Right lobe of liver (tissue), 6 donors: ENCODE measurements around the gene DRAXIN. TPM values are rescaled to one million over a fixed set of nuclear protein-coding genes. Genes with fewer than 3 reads are reported as not detected.

Source experiments
- ATAC-seq, 4 donors: fragments of 200-7000 bp; cut with Tn5 transposase; one replicate each; pipeline ENCODE4 v1.9.1; 2020; ENCODE audit warnings: mild to moderate bottlenecking in 4 of 4, moderate library complexity in 4 of 4
- DNase-seq, 3 donors: peaks; one replicate each; pipeline ENCODE4 v3.0.0-alpha.2; 2020
- H3K27ac ChIP-seq, 3 donors: fragments of 200-600 bp; one replicate each; pipeline ENCODE4 v1.8.0; 2022
- H3K27me3 ChIP-seq, 2 donors: fragments of 200-600 bp; one replicate each; pipeline ENCODE4 v1.8.0; 2022
- H3K36me3 ChIP-seq, 4 donors: fragments of 200-600 bp; sonication (generic) in 1 of 4; one replicate each; pipeline versions ENCODE4 v1.5.1 to v1.8.0; 2017 to 2022; ENCODE audit warnings: control low read depth in 1 of 4
- H3K4me1 ChIP-seq, 4 donors: fragments of 200-600 bp; sonication (generic) in 1 of 4; one replicate each; pipeline versions ENCODE4 v1.5.1 to v1.8.0; 2017 to 2022; ENCODE audit warnings: control low read depth in 1 of 4
- H3K4me3 ChIP-seq, 3 donors: fragments of 200-600 bp; one replicate each; pipeline ENCODE4 v1.8.0; 2022
- H3K9me3 ChIP-seq, 4 donors: fragments of 200-600 bp; sonication (generic) in 1 of 4; one replicate each; pipeline versions ENCODE4 v1.5.1 to v1.8.0; 2017 to 2022; ENCODE audit warnings: control low read depth in 1 of 4
- POLR2A ChIP-seq: fragments of 450-650 bp; IDR thresholded peaks from one replicate; pipeline ENCODE4 v1.6.1; 2017; ENCODE audit warnings: antibody characterized with exemption, mild to moderate bottlenecking
- WGBS: methylation state at CpG from one replicate; pipeline ENCODE4 v1.1.6; 2018; ENCODE audit warnings: low coverage, low lambda C conversion rate; ENCODE audit not compliant: insufficient coverage; ENCODE audit errors: missing lambda C conversion rate; 5-methylcytosine and 5-hydroxymethylcytosine counted together
- intact Hi-C, 2 donors: fragments of 100-400 bp; cut with DNase I; formaldehyde crosslinking; loops; one replicate each; pipeline versions ENCODE4 v1.11.2 to v1.14.1; 2022
- total RNA-seq, 6 experiments: library from RNA; depleted of rRNA in 2 of 6; stranded (reverse); fragments of >200 nt in 2 of 6; fragmentation: NEBNext Ultra II Directional in 3 of 6; extraction: Animal tissue kit (Norgen Biotek cat#: 25700) in 3 of 6; gene quantifications; one replicate each; pipeline versions ENCODE4 v1.1.0 to v1.2.4, GENCODE V29; 2016 to 2023
- TF ChIP-seq, protein P1 (sequence below), 4 donors: fragments of 200-600 bp in 3 of 4; fragments of 450-650 bp in 1 of 4; IDR thresholded peaks; one replicate each; pipeline versions ENCODE4 v1.5.1 to v1.8.0; 2016 to 2022; ENCODE audit warnings: antibody characterized with exemption in 4 of 4, mild to moderate bottlenecking in 2 of 4
- donor health status: DM: no; HTN: yes; CAD: no.
- donor health status: DM: no; HTN: no; CAD: no.
- donor health status: DM: no; HTN: no; CAD: no.
- donor health status: DM: no; HTN: yes; CAD: no.
- donor health status: DM: no; HTN: yes; CAD: no.

The DRAXIN gene
- total RNA-seq, 6 experiments from 2014 or later = not detected

DNA sequence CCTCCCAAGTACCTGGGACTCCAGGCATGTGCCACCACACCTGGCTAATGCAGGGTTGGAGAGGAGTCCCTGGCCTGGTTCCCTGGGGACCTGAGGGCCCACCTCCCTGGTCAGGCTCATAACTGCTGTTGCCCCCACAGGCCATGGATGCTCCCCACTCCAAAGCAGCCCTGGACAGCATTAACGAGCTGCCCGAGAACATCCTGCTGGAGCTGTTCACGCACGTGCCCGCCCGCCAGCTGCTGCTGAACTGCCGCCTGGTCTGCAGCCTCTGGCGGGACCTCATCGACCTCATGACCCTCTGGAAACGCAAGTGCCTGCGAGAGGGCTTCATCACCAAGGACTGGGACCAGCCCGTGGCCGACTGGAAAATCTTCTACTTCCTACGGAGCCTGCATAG, 23.0 kb upstream of the DRAXIN start:
- no peak for TF ChIP-seq POLR2A
- TF ChIP-seq, protein P1, sequence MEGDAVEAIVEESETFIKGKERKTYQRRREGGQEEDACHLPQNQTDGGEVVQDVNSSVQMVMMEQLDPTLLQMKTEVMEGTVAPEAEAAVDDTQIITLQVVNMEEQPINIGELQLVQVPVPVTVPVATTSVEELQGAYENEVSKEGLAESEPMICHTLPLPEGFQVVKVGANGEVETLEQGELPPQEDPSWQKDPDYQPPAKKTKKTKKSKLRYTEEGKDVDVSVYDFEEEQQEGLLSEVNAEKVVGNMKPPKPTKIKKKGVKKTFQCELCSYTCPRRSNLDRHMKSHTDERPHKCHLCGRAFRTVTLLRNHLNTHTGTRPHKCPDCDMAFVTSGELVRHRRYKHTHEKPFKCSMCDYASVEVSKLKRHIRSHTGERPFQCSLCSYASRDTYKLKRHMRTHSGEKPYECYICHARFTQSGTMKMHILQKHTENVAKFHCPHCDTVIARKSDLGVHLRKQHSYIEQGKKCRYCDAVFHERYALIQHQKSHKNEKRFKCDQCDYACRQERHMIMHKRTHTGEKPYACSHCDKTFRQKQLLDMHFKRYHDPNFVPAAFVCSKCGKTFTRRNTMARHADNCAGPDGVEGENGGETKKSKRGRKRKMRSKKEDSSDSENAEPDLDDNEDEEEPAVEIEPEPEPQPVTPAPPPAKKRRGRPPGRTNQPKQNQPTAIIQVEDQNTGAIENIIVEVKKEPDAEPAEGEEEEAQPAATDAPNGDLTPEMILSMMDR (IDR thresholded peaks at IDR 0.05) = no peak
- WGBS = 80% methylated on average over 1 of the region's 14 CpGs
- no peaks in the 10 kb centered on the region for H3K27me3 ChIP-seq
- H3K9me3 ChIP-seq = no peaks in the 10 kb centered on the region
- intact Hi-C loops = no loop called here
- H3K4me1 ChIP-seq = peaks cover 0 to 28% (median 7%) of the 10 kb centered on the region in 4 donors
- no peak overlapping the region for H3K4me3 ChIP-seq
- ATAC-seq = no peak
- H3K27ac ChIP-seq = no peak overlapping the region
- DNase-seq = no peak
- H3K36me3 ChIP-seq = peaks cover 0 to 4% (median 0%) of the 10 kb centered on the region in 4 donors

DNA sequence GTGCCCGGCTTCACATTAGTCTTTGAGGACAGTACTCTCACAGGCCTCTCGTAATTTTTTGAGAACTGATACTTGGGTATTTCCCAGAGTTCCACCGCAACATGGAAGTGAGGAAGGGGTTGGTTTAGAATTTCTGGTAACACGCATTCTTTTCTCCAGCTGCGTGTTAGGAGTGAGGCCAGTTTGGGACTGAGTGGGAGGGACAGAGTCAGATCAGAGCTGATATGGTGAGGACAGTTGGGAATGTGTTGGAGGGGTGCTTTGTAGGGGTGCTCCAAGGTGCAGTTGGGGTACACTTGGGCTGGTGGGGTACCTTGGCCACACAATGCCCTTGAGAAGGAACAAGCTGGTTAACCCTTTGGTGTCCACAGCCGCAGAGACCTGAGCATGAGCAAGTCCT, 20.8 kb upstream of the DRAXIN start:
- no peak for DNase-seq
- Histone ChIP-seq H3K4me1 (peaks cover 0 to 37% (median 7%) of the 10 kb centered on the region in 4 donors), H3K36me3 (peaks cover 0 to 12% (median 4%) of the 10 kb centered on the region in 4 donors), H3K27ac (peak overlapping the region; percentile 33 to 89 (median 47)), H3K27me3 (no peaks in the 10 kb centered on the region), H3K9me3 (no peaks in the 10 kb centered on the region), H3K4me3 (no peak overlapping the region)
- intact Hi-C loops = no loop called here
- no peak for ATAC-seq
- TF ChIP-seq, protein P1 (IDR thresholded peaks at IDR 0.05) = no peak
- no peak for TF ChIP-seq POLR2A
- 60% methylated on average over 5 of the region's 6 CpGs for WGBS

DNA sequence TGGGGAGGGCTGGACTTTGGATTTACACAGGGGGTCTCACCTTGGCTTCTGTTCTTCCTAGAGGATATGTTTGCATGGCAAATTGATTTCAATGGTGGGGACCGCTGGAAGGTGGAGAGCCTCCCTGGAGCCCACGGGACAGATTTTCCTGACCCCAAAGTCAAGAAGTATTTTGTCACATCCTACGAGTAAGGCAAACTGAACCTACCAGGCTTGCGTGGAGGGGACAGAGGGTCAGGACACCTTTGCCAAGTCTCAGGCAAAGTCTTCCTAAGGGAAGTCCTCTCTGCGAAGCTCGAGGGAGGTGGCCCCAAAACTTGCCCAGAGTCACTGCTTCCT, 20.3 kb upstream of the DRAXIN start:
- Histone ChIP-seq H3K4me3 (peak overlapping the region in 1 of 3 donors; percentile 13), H3K27me3 (no peaks in the 10 kb centered on the region), H3K9me3 (no peaks in the 10 kb centered on the region), H3K27ac (peak overlapping the region; percentile 33 to 89 (median 47)), H3K4me1 (peaks cover 0 to 42% (median 9%) of the 10 kb centered on the region in 4 donors), H3K36me3 (peaks cover 0 to 12% (median 4%) of the 10 kb centered on the region in 4 donors)
- no peak for DNase-seq
- TF ChIP-seq POLR2A = no peak
- TF ChIP-seq, protein P1 (IDR thresholded peaks at IDR 0.05) = no peak
- 0% methylated on average over 1 of the region's 6 CpGs for WGBS
- intact Hi-C loops = no loop called here
- ATAC-seq = no peak

DNA sequence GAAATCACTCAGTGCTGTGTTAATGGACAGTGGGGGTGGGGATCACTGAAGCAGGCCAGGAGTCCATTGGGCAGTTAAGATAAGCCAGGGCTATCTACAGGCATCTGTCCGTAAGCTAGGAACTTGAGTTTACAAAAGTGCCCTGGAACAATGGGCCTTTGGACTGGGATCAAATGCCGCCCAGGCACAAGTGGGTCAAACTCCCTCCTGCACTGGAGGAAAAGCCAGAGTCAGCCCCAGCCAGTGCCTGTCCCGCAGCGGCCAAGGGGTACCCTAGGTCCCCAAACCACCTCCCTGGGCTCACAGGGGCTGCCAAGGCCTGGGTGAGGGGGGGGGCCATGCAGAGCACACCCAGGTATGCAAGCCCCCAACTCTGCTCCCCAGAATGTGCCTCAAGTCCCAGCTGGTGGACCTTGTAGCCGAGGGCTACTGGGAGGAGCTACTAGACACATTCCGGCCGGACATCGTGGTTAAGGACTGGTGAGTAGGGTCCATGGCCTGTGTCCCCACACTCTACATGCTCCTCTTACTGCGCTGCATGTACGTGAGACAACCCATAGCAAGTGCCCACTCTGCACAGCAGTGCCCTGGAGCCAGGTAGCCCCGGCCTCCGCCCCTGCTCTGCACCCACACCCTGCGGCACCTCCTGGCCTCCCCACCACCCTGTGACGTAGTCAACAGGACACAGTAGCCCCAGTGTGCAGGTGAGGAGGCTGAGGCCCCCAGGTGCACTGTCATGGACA, 19.8 kb upstream of the DRAXIN start:
- H3K9me3 ChIP-seq = no peaks in the 10 kb centered on the region
- peak overlapping the region in 2 of 3 donors; percentile 58 to 89 for H3K27ac ChIP-seq
- DNase-seq (peak; percentile 74 to 95 (median 88)), ATAC-seq (peak; percentile 75 to 88 (median 82))
- no peak for TF ChIP-seq POLR2A
- TF ChIP-seq, protein P1 (IDR thresholded peaks at IDR 0.05) = no peak
- H3K27me3 ChIP-seq = no peaks in the 10 kb centered on the region
- peaks cover 0 to 46% (median 12%) of the 10 kb centered on the region in 4 donors for H3K4me1 ChIP-seq
- intact Hi-C loops = no loop called here
- peaks cover 0 to 12% (median 4%) of the 10 kb centered on the region in 4 donors for H3K36me3 ChIP-seq
- WGBS = no CpG with 5 or more reads among the region's 14 CpGs
- H3K4me3 ChIP-seq = peak overlapping the region in 1 of 3 donors; percentile 13
